A673 (cell line): ENCODE data around the gene TSGA10IP.

Experiments
- EZH2 ChIP-seq: fragments of 200-600 bp; sonication (generic); IDR thresholded peaks from 2 replicates; pipeline ENCODE4 v1.6.1; 2017; ENCODE audit warnings: borderline replicate concordance, low read depth, mild to moderate bottlenecking, mixed read lengths, antibody characterized with exemption, low read length; ENCODE audit not compliant: poor library complexity, severe bottlenecking
- TF ChIP-seq, protein P1 (sequence below): fragments of 300-800, 200-600 bp; sonication (generic); conservative IDR thresholded peaks from 2 replicates; pipeline ENCODE4 v1.5.1; 2017; ENCODE audit warnings: low read depth, mild to moderate bottlenecking, antibody characterized with exemption, low read length, moderate library complexity, mixed read lengths

DNA sequence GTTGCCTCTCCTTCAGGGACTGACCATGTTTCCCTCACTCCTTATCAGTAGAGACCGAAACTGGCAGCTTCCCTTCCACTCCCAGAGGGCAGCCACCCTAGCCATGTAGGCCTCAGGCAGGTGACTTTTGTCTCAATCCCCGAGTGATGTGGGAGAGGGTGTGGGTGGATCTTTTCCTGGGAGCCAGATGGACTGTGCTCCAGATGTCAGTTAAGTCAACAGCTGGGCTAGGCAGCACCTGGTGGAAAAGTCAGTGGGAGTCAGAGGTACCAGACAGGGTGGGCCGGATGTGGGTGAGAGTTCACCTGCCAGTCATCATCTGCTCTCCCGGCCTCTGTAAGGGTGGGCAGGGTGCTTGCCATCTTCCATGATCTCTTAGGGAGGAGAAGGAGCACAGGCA is 58.9 kb downstream of the TSGA10IP start:
- TF ChIP-seq, protein P1, sequence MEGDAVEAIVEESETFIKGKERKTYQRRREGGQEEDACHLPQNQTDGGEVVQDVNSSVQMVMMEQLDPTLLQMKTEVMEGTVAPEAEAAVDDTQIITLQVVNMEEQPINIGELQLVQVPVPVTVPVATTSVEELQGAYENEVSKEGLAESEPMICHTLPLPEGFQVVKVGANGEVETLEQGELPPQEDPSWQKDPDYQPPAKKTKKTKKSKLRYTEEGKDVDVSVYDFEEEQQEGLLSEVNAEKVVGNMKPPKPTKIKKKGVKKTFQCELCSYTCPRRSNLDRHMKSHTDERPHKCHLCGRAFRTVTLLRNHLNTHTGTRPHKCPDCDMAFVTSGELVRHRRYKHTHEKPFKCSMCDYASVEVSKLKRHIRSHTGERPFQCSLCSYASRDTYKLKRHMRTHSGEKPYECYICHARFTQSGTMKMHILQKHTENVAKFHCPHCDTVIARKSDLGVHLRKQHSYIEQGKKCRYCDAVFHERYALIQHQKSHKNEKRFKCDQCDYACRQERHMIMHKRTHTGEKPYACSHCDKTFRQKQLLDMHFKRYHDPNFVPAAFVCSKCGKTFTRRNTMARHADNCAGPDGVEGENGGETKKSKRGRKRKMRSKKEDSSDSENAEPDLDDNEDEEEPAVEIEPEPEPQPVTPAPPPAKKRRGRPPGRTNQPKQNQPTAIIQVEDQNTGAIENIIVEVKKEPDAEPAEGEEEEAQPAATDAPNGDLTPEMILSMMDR, result no peak
- TF ChIP-seq EZH2, result no peak
